ENCODE data around the gene ZNF587B.
"Not testable (repeated sequence)": the region's sequence is repeated elsewhere in the genome, so short reads cannot be mapped to it uniquely, and the experiment has no call there.

ZNF587B gene

DNA sequence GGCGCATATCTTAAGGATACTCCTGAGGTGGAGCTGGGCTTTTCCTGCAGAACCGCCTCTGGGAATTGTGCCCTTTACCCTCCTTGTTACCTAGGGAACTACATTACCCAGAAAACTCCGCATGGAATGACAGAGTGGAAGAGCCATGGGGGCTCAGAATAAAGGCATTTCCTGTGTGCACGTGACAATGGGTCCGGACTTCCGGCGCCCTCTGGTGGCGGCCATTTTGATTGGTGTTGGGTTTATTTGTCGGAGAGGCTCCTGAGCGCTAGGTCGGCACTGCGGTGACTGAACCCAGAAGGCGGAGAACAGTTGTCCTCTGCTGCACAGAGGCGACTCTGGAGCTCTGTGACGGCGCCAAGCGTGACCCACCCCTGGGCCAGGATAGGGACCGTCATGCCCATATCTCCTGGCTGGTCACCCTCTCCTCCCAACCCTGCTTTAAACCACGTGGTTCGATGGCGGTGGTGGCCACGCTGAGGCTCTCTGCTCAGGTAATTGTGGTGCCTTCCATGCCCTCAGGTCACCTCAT, at the start of gene ZNF587B:
TSS of gene ZNF587B (plus strand) at position 229 of the 532 bp plus-strand sequence. CDS start at position 459, 230 bp downstream.
- no peak for DNase-seq (ENCODE audit: low read depth)

DNA sequence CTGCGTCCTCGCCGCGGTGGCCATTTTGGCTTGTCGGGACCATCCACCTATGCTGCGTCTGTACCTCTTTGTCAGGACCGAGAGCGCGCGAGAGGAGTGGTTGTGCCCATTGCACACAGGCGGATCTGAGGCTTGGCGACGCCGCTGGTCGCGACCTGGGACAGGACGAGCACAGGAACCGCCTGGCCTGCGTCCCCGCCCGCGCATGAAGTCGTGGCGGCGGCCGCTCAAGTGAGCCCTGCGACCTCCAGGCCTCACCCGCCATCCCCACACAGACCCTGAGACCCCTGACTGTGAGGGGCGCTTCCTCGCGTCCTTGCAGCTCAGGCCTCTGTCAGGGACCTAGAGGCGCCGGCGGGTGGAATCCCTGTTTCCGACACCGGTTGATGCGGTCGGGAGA, 43.8 kb upstream of the ZNF587B start:
- DNase-seq (ENCODE audit: low read depth), result no peak

DNA sequence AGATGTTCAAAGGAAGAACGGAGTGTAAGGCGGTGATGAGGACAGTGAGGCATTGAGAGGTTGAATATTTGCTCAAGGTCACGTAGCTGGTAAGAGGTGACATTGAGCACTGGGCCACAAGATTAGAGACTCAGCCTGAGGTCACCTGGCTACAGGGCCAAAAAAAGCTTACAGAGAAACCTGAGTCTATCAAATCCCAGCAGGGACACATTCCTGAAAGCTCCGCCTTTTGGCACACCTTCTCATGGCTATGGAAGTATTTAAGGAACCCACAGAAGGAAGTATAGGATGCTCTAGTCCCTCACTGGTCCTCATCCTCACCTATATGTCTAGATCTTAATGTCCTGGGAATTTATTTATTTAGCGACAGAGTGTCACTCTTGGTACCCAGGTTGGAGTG, 43.2 kb upstream of the ZNF587B start:
- no peak for DNase-seq (ENCODE audit: low read depth)

DNA sequence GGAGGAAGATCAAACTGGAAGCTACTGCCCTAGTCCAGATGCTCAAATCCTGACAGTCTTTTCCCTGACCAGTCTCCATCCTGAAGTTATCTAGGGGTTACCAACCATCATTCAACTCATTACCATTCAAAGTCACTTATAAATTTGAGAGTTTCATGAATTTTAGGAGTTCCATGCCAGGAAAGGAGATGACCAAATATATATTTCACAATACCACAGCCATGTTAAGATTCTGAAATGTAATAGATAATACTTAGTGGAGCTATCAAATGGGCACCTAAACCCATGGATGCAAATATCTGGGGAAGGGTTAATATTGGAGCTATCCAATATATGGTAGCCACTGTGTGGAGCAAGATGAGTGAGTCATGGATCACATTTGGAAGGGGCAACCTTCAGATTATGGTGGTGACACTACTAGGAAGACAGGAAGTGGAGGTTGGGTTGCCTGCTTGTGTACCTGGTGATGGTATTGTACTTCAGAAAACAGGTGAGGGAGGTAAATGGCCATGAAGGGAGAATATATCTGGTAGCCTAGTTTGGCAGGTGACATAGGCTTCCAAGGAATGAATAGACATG, 41.9 kb upstream of the ZNF587B start:
- no peak for DNase-seq (ENCODE audit: low read depth)

DNA sequence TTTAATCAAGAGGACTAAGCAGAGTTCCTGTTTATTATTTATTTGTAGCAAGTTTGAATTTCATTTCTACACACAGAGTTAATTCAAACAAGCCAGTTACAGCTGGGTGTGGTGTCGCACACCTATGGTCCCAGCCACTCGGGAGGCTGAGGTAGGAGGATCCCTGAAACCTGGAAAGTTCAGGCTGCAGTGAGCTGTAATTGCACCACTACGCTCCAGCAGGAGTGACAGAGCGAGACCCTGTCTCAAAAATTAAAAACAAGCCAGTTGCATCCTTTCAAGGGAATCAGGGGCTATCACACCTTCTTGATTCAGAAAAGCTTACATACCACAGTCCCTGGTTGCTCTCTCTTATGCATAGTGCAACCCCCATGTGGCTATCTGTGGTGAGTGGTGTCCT, 40.8 kb upstream of the ZNF587B start:
- no peak for DNase-seq (ENCODE audit: low read depth)

DNA sequence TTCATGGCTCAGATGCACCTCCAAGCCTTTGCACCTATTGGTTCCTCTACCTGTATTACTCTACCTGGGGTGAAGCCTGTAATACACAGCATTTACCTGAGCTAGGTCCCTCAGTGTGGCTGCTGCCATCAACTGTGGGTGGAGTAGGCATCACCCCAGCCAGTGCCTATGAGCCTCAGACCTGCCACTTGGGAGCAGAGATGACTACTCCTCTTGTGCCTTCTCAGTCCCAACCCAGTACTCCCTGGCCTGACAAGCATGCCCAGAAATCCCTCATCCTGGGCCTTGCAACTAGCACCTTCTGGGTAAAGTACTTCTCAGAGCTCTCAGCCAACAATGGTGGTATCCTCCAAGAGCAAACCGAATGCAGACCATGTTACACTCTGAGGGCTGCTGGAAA, 33.5 kb upstream of the ZNF587B start:
- DNase-seq (ENCODE audit: low read depth), result not testable (repeated sequence)

DNA sequence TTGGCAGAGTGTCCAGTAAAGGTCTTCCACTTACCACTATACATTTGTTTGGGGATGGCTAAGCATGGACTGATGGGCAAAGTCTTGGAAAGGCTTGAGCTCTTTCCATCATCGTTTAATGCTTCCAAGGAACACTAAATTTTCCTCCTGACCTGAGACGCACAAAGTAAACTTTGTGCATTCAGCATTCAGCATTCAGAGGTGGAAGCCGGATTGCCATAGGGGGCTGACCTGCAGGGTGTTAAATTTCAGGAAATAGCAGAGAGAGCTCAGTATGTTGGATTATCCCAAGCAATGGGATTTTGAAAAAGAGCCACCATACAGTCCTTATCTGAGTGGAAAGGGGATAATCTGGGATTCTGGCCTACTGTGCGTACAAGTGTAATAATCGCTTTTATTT, 29.4 kb upstream of the ZNF587B start:
- DNase-seq (ENCODE audit: low read depth), result no peak

DNA sequence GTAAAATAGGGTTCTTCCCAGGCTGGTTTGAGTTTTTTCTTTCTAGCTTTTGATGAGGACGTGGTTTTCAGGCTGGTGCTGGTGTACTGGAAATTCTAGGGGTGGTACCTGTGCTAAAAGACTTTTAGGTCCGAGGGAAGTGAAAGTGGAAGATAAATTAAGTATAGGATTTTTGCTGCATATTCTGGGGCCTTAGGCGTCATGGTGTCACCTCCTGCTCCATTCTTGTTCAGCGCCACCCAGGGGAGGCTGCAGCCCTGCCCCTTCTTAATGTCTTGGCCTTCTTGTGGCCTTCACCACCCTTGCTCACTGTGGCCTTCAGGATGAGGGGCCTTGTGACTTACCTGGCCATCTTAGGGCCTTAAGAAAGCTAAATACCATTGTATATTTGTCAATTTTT, 27.8 kb upstream of the ZNF587B start:
- DNase-seq (ENCODE audit: low read depth), result no peak

DNA sequence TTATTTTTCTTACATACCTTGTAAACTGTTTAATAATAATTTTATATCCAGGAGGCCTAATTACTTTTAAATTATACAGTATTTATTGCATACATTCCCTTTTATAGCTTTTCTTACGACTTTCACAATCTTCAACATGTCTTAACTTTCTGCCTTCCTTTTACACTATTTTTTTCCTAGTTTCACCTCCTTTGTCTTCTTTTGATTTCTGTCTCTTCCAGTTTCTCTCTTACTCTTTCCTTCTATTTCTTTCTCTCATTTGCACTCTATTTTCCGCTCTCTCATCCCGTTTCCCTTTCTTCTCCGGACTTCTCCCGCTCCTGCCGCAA, 26.9 kb upstream of the ZNF587B start:
- no peak for DNase-seq (ENCODE audit: low read depth)

DNA sequence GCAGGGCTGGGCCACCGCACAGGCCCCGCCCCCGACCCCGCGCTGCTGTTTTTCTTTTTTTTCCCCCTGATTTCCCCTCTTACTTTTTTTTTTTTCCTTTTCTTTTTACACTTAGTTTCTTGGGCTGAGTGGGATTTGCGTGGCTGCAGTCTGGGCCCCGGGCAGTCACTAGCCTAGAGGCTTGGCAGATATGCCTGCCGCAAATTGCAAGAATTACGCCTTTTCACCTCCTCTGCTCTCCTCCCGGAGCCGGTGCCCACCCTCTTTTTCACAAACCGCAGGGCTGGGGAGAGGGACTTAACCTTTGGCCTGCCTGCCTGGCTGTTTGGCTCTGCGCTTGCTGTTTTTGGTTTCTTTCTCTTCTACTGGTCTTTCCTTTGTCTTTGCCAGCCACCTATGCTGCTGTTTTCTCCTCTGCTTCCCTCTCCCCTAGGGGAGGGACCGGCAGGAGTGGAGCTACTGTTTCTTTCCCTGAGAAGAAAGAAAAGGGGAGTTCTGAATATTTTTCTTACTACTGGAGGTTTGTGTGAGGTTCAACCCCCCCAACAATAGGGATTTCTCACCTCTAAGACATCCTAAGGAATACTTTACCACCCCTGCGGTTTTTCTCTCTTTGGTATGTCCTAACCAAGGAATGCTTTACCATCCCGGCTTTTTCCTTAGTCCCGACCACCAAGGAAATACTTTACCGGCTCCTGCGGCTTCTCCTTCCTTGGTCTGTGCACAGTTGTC, 26.3 kb upstream of the ZNF587B start:
- no peak for DNase-seq (ENCODE audit: low read depth)

DNA sequence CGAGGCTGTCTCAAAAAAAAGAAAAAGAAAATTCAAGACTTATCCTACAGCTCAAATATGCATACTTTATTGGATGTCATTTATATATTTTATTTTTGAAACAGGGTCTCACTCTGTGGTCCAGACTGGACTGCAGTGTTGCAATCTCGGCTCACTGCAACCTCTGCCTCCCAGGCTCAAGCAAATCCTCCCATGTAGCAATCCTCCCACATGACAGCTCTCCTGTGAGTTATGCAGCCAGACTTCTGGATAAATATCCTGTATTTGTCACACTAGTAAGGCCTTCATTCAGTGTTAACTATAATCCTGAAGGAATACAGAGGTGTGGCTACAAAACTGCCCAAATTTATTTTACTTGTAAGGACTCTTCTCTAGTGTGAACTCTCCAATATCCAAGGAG, 22.6 kb upstream of the ZNF587B start:
- no peak for DNase-seq (ENCODE audit: low read depth)

DNA sequence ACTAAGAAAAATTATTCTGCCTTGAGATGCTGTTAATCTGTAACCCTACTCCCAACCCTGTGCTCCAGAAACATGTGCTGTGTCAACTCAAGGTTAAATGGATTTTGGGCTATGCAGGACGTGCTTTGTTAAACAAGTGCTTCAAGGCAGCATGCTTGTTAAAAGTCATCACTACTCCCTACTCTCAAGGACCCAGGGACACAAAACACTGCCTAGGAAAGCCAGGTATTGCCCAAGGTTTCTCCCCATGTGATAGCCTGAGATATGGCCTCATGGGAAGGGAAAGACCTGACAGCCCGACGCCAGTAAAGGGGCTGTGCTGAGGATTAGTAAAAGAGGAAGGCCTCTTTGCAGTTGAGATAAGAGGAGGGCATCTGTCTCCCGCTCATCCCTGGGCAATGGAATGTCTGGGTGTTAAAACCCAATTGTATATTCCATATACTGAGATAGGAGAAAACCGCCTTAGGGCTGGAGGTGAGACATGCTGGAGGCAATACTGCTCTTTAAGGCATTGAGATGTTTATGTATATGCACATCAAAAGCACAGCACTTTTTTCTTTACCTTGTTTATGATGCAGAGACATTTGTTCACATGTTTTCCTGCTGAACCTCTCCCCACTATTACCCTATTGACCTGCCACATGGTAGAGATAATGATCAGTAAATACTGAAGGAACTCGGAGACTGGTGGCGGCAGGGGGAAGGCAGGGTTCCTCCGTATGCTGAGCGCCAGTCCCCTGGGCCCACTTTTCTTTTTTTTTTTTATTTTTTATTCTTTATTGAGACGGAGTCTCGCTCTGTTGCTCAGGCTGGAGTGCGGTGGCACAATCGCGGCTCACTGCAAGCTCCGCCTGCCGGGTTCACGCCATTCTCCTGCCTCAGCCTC, 19.4 kb upstream of the ZNF587B start:
- not testable (repeated sequence) for DNase-seq (ENCODE audit: low read depth)

DNA sequence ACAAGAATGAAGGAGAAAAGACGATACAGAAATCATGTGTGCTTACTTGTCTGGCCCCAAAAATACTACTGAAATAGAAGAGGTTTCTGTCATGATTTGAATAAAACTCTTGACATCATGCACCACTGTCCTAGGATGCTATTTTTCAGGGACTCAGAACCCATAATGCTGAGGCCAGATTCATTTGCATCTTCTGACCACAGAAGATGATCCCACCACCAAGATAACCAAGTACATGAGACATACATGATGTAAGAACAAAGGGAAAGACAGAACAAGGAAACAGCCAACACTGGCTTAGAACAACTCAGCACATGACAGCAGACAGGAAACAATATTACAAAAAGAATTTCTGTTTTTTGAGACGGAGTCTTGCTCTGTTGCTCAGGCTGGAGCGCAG, 17.9 kb upstream of the ZNF587B start:
- DNase-seq (ENCODE audit: low read depth), result no peak

DNA sequence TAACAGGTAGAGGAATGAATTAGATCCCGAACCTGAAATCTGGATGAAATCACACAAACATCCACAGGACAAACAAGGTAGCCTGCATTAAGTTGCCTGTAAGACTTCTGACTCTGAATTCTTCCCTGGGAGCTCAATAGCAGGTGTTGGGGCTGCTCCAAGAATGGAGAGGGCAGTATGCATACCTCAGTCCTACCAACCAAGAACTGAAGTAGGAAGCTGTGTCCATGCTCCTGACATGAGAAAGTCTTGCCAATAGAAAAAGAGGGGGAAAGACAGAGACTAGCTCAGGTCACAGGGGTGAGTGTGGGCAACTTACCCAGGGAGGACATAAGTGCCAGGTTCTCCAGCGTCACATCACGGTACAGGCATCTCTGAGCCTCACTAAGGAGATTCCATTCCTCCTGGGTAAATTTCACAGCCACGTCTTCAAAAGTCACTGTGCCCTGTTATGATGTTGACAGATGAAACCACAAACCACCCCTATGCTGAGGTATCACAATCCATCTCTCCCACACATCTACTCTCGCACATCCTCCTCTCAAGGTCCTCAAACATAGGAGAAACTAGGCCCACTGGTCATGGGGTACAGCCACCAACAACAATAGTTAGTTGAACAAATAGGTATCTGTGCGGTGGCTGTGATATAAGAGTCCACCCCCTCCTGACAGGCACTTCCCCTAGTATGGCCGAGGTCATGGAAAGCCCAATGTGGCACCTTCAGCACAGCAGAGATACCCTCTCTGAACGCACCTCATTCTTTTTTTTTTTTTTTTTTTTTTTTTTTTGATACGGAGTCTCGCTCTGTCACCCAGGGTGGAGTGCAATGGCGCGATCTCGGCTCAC, 16.9 kb upstream of the ZNF587B start:
- not testable (repeated sequence) for DNase-seq (ENCODE audit: low read depth)

DNA sequence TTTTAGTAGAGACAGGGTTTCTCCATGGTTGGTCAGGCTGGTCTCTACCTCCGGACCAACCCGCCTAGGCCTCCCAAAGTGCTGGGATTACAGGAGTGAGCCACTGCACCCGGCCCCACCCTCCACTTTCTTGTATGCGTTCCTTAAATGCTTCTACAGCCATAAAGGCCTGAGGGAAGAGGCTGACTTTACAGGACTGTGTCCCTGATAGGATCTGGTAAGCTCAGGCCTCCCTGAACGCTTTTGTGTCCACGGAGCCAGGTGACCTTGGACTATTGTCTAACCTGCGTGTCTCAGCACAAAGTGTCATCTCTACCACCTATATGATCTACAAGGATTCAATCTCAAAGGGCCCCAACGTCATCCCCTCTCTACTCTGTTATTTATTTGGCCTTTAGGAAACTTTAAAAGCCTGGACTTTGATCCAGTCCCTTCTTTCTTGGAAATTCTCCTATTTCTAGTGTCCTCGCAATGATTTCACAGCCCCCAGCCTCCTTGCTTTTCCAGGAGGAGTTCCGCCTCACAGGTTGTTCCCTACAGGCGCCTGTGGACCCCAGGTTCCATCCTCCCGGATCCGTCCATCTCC, 16.1 kb upstream of the ZNF587B start:
- no peak for DNase-seq (ENCODE audit: low read depth)

DNA sequence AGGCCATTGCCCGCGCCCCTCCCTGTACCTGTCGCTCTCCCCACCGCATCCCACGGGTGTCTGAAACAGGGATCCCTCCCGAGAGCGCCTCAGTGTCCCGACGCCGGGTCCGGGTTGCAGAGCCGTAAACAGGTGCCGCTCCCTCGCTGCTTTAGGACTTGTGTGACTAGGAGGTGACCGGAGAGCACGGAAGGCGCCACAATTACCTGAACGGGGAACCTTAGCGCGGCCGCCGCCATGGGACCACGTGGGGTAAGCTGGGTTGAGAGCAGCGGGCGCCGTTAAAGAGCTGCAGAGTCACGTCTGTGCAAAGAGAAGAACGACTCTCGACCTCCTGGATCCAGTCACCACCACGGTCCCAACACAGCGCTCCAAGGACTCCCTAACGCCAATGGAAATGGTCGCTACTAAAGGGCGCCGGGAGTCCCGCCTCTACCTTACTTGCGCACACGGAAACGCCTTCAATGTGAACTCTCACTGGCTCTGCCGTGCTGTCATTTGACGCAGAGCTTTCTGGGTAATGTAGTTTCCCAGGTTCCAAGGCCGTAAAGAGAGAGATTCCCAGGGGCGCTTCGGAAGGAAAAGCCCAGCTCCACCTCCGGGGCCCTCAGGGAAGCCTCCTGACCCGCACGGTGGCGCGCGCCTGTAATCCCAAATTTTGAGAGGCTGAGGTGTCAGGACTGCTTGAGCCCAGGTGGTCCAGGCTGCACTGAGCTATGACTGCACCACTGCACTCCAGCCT, 15.4 kb upstream of the ZNF587B start, which contains the start of gene ZNF552:
TSS of gene ZNF552 (minus strand) at position 409 of the 742 bp plus-strand sequence. CDS start at position 239, 170 bp downstream.
- peak; percentile 67 for DNase-seq (ENCODE audit: low read depth)

DNA sequence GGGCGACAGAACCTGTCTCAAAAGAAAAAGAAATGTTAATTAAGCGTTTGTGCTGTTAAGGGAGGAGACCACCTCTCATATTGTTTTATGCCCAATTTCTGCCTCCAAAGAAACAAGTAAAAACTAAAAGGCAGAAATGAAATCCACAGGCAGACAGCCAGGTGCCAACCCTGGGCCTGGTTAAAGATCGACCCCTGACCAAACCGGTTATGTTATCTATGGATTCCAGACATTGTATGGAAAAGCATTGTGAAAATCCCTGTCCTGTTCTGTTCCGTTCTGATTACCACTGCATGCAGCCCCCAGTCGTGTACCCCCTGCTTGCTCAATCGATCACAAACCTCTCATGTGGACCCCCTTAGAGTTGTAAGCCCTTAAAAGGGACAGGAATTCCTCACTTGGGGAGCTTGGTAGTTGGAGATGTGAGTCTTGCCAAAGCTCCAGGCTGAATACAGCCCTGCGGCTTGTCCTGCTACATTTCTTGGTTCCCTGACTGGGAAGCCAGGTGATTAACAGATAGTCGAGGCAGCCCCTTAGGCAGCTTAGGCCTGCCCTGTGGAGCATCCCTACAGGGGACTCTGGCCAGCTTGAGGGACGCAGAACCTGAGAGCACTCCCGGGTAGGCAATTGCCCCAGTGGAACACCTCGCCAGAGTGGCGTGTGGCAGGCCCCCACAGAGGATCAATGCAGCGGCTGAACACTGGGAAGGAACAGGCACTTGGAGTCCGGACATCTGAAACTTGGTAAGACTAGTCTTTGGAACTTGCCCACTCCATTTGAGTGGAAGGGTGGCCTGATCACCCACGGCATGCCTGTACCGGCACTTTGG, 14.6 kb upstream of the ZNF587B start:
- DNase-seq (ENCODE audit: low read depth), result no peak

DNA sequence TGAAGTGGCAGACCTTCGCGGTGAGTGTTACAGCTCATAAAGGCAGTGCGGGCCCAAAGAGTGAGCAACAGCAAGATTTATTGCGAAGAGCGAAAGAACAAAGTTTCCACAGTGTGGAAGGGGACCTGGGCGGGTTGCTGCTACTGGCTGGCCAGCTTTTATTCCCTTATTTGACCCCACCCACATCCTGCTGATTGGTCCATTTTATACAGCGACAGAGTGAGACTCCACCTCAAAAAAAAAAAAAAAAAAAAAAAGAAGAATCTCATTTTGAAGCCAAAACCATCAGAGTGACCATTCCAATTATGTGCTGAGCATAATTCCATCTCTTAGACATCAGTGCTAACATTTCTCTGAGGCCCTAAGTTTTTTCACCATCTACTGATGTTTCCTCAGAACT, 13.4 kb upstream of the ZNF587B start:
- DNase-seq (ENCODE audit: low read depth), result no peak

DNA sequence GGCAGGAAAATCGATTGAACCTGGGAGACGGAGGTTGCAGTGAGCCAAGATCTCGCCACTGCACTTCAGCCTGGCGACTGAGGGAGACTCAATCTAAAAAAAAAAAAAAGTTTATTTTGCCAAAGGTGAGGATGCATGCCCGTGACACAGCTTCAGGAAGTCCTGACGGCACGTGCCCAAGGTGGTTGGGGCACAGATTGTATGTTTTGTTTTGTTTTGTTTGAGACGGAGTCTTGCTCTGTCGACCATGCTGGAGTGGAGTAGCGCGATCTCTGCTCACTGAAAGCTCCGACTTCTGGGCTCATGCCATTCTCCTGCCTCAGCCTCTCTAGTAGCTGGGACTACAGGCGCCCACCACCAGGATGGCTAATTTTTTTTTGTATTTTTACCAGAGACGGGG, 12.1 kb upstream of the ZNF587B start:
- DNase-seq (ENCODE audit: low read depth), result no peak

DNA sequence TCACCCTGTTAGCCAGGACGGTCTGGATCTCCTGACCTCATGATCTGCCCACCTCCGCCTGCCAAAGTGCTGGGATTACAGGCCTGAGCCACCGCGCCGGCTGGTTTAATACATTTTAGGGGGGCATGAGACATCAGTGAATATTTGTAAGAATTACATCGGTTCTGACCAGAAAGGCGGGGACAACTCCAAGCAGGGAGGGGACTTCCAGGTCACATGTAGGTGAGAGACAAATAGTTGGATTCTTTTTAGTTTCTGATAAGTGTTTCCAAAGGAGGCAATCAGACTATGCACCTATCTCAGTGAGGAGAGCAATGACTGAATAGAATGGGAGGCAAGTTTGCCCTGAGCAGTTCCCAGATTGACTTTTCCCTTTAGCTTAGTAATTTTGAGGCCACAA, 11.7 kb upstream of the ZNF587B start:
- no peak for DNase-seq (ENCODE audit: low read depth)

Data from T-helper 22 cell (primary cell).